HG03558 (cell line): ENCODE results near the gene RIBC2.
"Not testable (repeated sequence)": the region's sequence is repeated elsewhere in the genome, so short reads cannot be mapped to it uniquely, and the experiment has no call there.

Experiments
- ATAC-seq: cut with Tn5 transposase; IDR thresholded peaks from one replicate; pipeline ENCODE4 v1.9.1; 2021; ENCODE audit warnings: moderate number of reproducible peaks; ENCODE audit not compliant: unreplicated experiment; ENCODE audit errors: extremely low read depth

RIBC2 gene

GRCh38 chr22:45413368-45414211 lies at the start of gene RIBC2, which contains the start of gene SMC1B:
RIBC2 (plus strand) TSS chr22:45413693; CDS start chr22:45413887, 194 bp downstream.
SMC1B (minus strand) TSS chr22:45413599; CDS start chr22:45413567, 32 bp downstream.
- no peak for ATAC-seq

GRCh38 chr22:45366713-45367112 lies 46.8 kb upstream of the RIBC2 start:
- no peak for ATAC-seq

- not testable (repeated sequence) for ATAC-seq
Observed at GRCh38 chr22:45373592-45373991, 39.9 kb upstream of the RIBC2 start.

- ATAC-seq = no peak
Observed at GRCh38 chr22:45376009-45376408, 37.5 kb upstream of the RIBC2 start.

- ATAC-seq = no peak
Observed at GRCh38 chr22:45376703-45377102, 36.8 kb upstream of the RIBC2 start.

GRCh38 chr22:45381348-45381747 lies 32.1 kb upstream of the RIBC2 start:
- no peak for ATAC-seq

GRCh38 chr22:45389546-45389945 lies 23.9 kb upstream of the RIBC2 start:
- ATAC-seq = no peak

- no peak for ATAC-seq
Observed at GRCh38 chr22:45397806-45398205, 15.7 kb upstream of the RIBC2 start.

GRCh38 chr22:45398214-45398613 lies 15.3 kb upstream of the RIBC2 start:
- no peak for ATAC-seq

GRCh38 chr22:45399712-45400445 lies 13.6 kb upstream of the RIBC2 start:
- no peak for ATAC-seq

GRCh38 chr22:45402466-45402985 lies 11.0 kb upstream of the RIBC2 start:
- ATAC-seq = no peak

- ATAC-seq = no peak
Observed at GRCh38 chr22:45407793-45408192, 5.7 kb upstream of the RIBC2 start.

GRCh38 chr22:45413013-45413367 lies 503 bp upstream of the RIBC2 start:
- no peak for ATAC-seq

GRCh38 chr22:45418056-45418769 lies 4.7 kb downstream of the RIBC2 start:
- no peak for ATAC-seq

GRCh38 chr22:45418770-45419138 lies 5.3 kb downstream of the RIBC2 start:
- ATAC-seq = no peak

GRCh38 chr22:45420011-45420410 lies 6.5 kb downstream of the RIBC2 start:
- no peak for ATAC-seq

GRCh38 chr22:45420539-45420938 lies 7.0 kb downstream of the RIBC2 start:
- no peak for ATAC-seq

- no peak for ATAC-seq
Observed at GRCh38 chr22:45421349-45422055, 8.0 kb downstream of the RIBC2 start.

- ATAC-seq = no peak
Observed at GRCh38 chr22:45422237-45422983, 8.9 kb downstream of the RIBC2 start.
